MM.1S (cell line): Measurements from ENCODE around the gene NTN1.

ENCODE experiments used
- DNase-seq: peaks from one replicate; pipeline ENCODE4 v3.0.0-alpha.2; 2015
- H2AFZ ChIP-seq: fragments of 300-600 bp; sonication (generic); 2 replicates; pipeline ENCODE4 v1.6.0; 2016; ENCODE audit warnings: antibody characterized with exemption, low read length
- H3F3A ChIP-seq: fragments of 300-600 bp; sonication (generic); 2 replicates; pipeline ENCODE4 v1.6.1; 2016; ENCODE audit warnings: mild to moderate bottlenecking, antibody characterized with exemption, low read length, moderate library complexity, mixed read lengths; ENCODE audit not compliant: insufficient read depth
- H3K27ac ChIP-seq: fragments of 300-600 bp; sonication (generic); 2 replicates; pipeline ENCODE4 v1.5.1; 2016; ENCODE audit warnings: mild to moderate bottlenecking, low read length
- H3K27me3 ChIP-seq: fragments of 300-600 bp; sonication (generic); replicated peaks from 2 replicates; pipeline ENCODE4 v1.6.0; 2016; ENCODE audit warnings: low read length; ENCODE audit not compliant: insufficient read depth
- H3K36me3 ChIP-seq: fragments of 300-600 bp; sonication (generic); replicated peaks from 2 replicates; pipeline ENCODE4 v1.6.1; 2016; ENCODE audit warnings: mild to moderate bottlenecking, low read length, mixed read lengths; ENCODE audit not compliant: insufficient read depth
- H3K4me1 ChIP-seq: fragments of 300-600 bp; sonication (generic); 2 replicates; pipeline ENCODE4 v1.6.1; 2016; ENCODE audit warnings: low read length, mixed read lengths
- H3K4me2 ChIP-seq: fragments of 300-600 bp; sonication (generic); 2 replicates; pipeline ENCODE4 v1.6.0; 2016; ENCODE audit warnings: low read depth, low read length
- H3K4me3 ChIP-seq: fragments of 300-600 bp; sonication (generic); 2 replicates; pipeline ENCODE4 v1.5.1; 2016; ENCODE audit warnings: low read length, mixed read lengths
- H3K79me2 ChIP-seq: fragments of 300-600 bp; sonication (generic); 2 replicates; pipeline ENCODE4 v1.6.1; 2016; ENCODE audit warnings: mixed run types, low read length, mixed read lengths
- H3K9ac ChIP-seq: fragments of 300-600 bp; sonication (generic); 2 replicates; pipeline ENCODE4 v1.6.1; 2016; ENCODE audit warnings: low read length, mixed read lengths
- H3K9me2 ChIP-seq: fragments of 300-600 bp; sonication (generic); replicated peaks from 2 replicates; pipeline ENCODE4 v1.6.1; 2016; ENCODE audit warnings: mild to moderate bottlenecking, low read length, mixed read lengths; ENCODE audit not compliant: insufficient read depth
- H3K9me3 ChIP-seq: fragments of 300-600 bp; sonication (generic); replicated peaks from 2 replicates; pipeline ENCODE4 v1.6.1; 2016; ENCODE audit warnings: mild to moderate bottlenecking, low read length, mixed read lengths; ENCODE audit not compliant: insufficient read depth
- H4K20me1 ChIP-seq: fragments of 300-600 bp; sonication (generic); 2 replicates; pipeline ENCODE4 v1.6.1; 2016; ENCODE audit warnings: mild to moderate bottlenecking, low read length, moderate library complexity, mixed read lengths; ENCODE audit not compliant: insufficient read depth
- CTCF ChIP-seq: fragments of 300-600 bp; sonication (generic); IDR thresholded peaks from 2 replicates; pipeline ENCODE4 v1.5.1; 2016; ENCODE audit warnings: antibody characterized with exemption, low read length, mixed read lengths
- EZH2 ChIP-seq: fragments of 300-600 bp; sonication (generic); optimal IDR thresholded peaks from 2 replicates; pipeline ENCODE3; 2017; ENCODE audit warnings: low read depth, mild to moderate bottlenecking, antibody characterized with exemption, low read length, mixed read lengths
- EZH2phosphoT487 ChIP-seq: fragments of 300-600 bp; sonication (generic); IDR thresholded peaks from 2 replicates; pipeline ENCODE4 v1.6.1; 2018; ENCODE audit warnings: antibody characterized with exemption, low read length

Gene NTN1

GRCh38 chr17:9079461-9080103 is 58.3 kb downstream of the NTN1 start:
- no peaks in the 10 kb centered on the region for H3K4me1 ChIP-seq
- H3K27me3 ChIP-seq: no peaks in the 10 kb centered on the region; the same call in 1 of the 2 replicates
- no peak overlapping the region for H3K4me3 ChIP-seq
- H2AFZ ChIP-seq: no peak overlapping the region
- H3K9ac ChIP-seq: no peak overlapping the region
- no peaks in the 10 kb centered on the region for H3K9me2 ChIP-seq
- no peak for DNase-seq
- H3F3A ChIP-seq: no peaks in the 10 kb centered on the region
- no peaks in the 10 kb centered on the region for H3K79me2 ChIP-seq
- H3K4me2 ChIP-seq: no peak overlapping the region
- no peak overlapping the region for H3K27ac ChIP-seq
- no peaks in the 10 kb centered on the region for H3K36me3 ChIP-seq
- TF ChIP-seq EZH2 (no peak), CTCF (no peak), EZH2phosphoT487 (no peak)
- no peaks in the 10 kb centered on the region for H3K9me3 ChIP-seq
- no peaks in the 10 kb centered on the region for H4K20me1 ChIP-seq

GRCh38 chr17:9080296-9080914 is 59.1 kb downstream of the NTN1 start:
- no peak overlapping the region for H3K4me2 ChIP-seq
- H3K4me3 ChIP-seq: no peak overlapping the region
- no peaks in the 10 kb centered on the region for H3K9me3 ChIP-seq
- no peaks in the 10 kb centered on the region for H3K4me1 ChIP-seq
- H3F3A ChIP-seq: no peaks in the 10 kb centered on the region
- no peaks in the 10 kb centered on the region for H3K79me2 ChIP-seq
- no peaks in the 10 kb centered on the region; the same call in 1 of the 2 replicates for H3K27me3 ChIP-seq
- H3K9me2 ChIP-seq: no peaks in the 10 kb centered on the region
- no peak overlapping the region for H3K27ac ChIP-seq
- no peak for DNase-seq
- no peak overlapping the region for H3K9ac ChIP-seq
- H2AFZ ChIP-seq: no peak overlapping the region
- TF ChIP-seq EZH2 (no peak), CTCF (no peak), EZH2phosphoT487 (no peak)
- H4K20me1 ChIP-seq: no peaks in the 10 kb centered on the region
- H3K36me3 ChIP-seq: no peaks in the 10 kb centered on the region

GRCh38 chr17:9080983-9081382 is 59.7 kb downstream of the NTN1 start:
- Histone ChIP-seq H3K9ac (no peak overlapping the region), H3F3A (no peaks in the 10 kb centered on the region), H3K27ac (no peak overlapping the region), H2AFZ (no peak overlapping the region), H3K9me2 (no peaks in the 10 kb centered on the region), H4K20me1 (no peaks in the 10 kb centered on the region), H3K4me1 (no peaks in the 10 kb centered on the region), H3K4me3 (no peak overlapping the region), H3K79me2 (no peaks in the 10 kb centered on the region), H3K36me3 (no peaks in the 10 kb centered on the region), H3K9me3 (no peaks in the 10 kb centered on the region), H3K27me3 (no peaks in the 10 kb centered on the region; the same call in 1 of the 2 replicates), H3K4me2 (no peak overlapping the region)
- no peak for TF ChIP-seq EZH2phosphoT487
- TF ChIP-seq CTCF: no peak
- TF ChIP-seq EZH2: no peak
- DNase-seq: no peak
